ENCODE data around the gene CTNNA2.
"Not testable (repeated sequence)": the region's sequence is repeated elsewhere in the genome, so short reads cannot be mapped to it uniquely, and the experiment has no call there.

CTNNA2 gene

DNA sequence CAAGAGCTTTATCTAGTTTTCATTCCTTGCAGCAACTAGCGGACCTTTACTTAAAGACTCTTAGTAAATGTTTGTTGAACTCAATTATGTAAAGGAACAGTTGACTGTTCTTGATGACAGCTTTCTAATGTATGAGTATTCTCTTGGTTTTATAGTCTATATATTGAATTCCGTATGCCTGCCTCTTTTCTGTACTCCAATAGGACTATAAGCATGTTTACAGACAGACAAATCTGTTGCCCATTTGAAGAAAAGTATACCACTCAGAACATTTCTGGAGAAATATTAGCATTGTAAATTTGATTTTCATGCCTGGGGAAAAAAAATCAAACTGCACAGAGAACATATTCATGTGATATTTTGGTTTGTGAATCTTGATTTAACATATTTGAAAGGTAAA is 682.2 kb downstream of the CTNNA2 start:
- no peak for DNase-seq (ENCODE audit: low read depth, low spot score)

DNA sequence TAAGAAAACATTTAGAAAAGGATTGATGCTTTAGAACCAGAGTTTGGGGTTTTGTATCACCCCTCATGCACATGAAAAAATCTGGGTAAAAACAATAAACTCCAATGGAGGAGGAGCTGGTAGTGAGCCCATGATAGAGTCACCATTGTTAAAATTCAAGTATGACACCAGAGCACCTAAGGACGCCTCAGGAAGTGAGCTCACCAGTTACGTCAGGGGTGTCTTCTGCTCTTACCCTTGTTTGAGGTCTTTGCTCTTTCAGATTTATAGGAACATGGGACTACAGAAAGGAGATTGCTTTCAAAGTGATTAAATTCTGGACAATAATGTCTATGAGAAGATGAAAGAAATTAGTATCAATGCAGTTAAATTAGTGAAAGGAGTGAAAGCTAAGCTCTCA is 685.2 kb downstream of the CTNNA2 start:
- no peak for DNase-seq (ENCODE audit: low read depth, low spot score)

DNA sequence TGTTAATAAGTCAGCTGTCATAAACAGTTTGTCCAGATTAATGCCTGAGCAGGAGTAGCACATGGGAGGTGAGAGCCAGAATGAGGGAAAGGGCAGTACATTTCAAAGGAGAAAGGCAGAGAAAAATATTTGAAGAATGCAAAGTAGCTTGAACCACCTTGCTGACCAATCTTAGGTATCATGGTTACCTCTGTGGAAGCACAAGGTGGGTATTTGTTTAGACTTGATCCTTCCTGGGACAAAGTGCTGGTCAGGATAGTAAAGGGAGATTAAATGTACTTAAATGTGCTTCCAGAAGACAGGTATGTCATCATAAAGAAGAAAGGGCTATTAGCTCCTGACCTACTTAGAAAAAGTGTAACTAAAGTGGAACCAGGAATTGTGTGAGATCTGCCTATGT is 686.7 kb downstream of the CTNNA2 start:
- DNase-seq (ENCODE audit: low read depth, low spot score), result no peak

DNA sequence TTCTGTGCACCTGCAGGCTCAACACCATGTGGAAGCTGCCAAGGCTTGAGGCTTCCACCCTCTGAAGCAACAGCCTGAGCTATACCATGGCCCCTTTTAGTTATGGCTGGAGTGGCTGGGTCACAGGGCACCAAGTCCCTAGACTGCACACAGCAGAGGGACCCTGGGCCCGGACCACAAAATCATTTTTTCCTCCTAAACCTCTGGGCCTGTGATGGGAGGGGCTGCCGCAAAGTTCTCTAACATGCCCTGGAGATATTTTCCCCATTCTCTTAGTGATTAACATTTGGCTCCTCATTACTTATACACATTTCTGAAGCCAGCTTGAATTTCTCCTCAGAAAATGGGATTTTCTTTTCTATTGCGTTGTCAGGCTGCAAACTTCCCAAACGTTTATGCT is 691.1 kb downstream of the CTNNA2 start:
- DNase-seq (ENCODE audit: low read depth, low spot score), result not testable (repeated sequence)

DNA sequence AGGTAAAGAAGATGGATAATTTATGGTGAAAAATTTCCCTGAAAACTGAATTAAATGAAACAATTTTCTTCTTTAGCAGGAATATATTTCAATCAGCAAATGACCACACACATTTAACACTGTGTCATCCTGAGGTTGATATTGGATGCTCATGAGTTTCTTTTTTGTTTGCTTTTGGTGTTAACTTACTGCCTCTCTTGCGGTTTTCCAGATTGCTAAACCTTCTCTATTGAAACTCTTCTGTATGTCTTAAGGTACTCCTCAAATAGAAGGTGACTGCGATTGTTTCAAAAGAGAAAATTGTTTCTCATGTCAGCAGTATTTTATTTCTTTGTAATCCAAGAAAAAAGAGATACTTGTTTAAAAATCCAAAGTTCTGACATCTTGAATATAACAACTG is 692.6 kb downstream of the CTNNA2 start:
- DNase-seq (ENCODE audit: low read depth, low spot score), result no peak

DNA sequence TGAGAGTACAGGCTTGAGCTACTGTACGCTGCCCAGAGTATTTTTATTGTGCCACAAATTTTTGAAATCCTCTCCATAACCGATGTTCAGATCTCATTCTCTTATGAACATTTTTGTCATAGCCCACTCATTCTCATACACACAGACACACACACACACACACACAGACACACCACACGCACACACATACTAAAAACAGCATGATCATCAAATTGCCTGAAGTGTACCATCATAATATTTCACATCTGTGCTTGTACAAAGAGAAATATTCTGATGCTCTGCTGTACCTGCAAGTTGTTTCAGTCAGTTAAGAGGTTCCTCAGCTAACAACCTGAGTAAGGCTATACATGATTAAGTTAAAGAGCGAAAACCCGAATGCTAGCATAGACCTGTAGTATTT is 696.6 kb downstream of the CTNNA2 start:
- no peak for DNase-seq (ENCODE audit: low read depth, low spot score)

DNA sequence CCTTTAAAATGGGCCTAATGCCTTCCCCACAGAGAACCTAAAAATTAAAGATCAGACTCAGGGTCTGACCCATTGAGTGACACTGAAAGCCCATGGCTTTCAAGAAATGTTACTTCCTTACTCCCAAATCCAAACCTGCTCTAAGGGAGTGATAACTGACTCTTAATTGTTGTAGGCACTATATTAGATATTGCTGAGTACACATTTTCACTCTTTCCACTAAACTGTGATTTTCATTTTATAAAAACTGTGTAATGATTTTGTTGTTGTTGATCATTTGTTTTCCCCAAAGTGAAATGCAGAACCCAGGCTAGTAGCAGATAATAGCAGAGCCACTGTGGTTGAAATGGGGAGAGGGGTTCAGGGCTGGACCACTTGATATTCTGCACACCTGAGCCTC is 704.6 kb downstream of the CTNNA2 start:
- DNase-seq (ENCODE audit: low read depth, low spot score), result no peak

DNA sequence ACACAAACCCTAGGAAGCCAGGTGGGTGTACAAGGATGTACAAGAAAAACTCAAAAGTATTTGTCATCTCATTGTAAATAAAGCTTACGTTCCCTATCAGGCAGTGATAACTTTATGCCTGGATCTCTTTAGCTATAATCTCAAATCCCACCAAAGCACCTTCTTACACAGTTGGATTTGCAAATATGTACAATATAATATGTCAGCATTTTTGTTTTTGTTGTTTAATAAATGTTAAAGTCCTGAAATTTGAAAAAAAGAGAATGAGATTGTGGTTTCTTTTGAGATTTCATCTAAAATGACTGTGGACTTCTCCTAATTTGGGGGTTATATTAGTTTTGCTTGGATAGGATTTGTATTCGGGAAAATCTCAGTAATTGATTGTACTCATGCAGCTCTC is 709.8 kb downstream of the CTNNA2 start:
- no peak for DNase-seq (ENCODE audit: low read depth, low spot score)

DNA sequence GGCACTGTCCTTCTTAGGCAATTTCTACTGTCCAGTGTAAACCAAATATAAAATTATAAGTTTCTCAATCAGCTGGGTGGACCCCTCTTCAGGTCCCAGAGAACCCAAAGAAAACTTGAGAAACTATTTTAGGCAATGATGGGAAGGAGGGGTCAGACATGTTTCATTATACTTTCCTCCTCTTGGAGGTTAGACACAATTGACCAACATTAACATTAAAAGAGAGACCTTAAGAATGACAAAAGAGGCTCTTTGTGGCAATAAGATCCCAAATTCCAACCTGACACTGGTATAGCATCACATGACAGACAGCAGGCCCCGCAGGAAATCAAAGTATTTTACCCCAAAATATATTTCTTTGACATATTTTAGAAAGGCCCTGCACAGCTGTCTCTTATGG is 718.6 kb downstream of the CTNNA2 start:
- DNase-seq (ENCODE audit: low read depth, low spot score), result no peak

DNA sequence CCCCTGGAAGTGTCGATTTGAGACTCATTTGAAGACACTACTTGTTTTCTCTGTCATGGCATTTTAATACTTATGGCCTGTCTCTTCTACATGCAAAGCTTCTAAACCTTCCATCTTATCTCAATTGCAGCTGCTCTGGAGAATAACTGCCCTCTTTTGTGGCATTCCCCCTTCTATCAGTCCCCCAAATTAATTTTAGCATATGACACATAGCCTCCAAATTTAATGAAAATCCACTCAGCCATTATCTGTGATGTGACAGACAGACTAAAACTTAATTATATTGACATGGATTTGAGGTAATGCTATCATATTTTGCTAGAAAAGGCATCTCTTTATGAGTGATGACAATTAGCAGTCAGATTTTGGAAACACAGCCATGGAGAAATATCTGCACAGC is 720.5 kb downstream of the CTNNA2 start:
- no peak for DNase-seq (ENCODE audit: low read depth, low spot score)

DNA sequence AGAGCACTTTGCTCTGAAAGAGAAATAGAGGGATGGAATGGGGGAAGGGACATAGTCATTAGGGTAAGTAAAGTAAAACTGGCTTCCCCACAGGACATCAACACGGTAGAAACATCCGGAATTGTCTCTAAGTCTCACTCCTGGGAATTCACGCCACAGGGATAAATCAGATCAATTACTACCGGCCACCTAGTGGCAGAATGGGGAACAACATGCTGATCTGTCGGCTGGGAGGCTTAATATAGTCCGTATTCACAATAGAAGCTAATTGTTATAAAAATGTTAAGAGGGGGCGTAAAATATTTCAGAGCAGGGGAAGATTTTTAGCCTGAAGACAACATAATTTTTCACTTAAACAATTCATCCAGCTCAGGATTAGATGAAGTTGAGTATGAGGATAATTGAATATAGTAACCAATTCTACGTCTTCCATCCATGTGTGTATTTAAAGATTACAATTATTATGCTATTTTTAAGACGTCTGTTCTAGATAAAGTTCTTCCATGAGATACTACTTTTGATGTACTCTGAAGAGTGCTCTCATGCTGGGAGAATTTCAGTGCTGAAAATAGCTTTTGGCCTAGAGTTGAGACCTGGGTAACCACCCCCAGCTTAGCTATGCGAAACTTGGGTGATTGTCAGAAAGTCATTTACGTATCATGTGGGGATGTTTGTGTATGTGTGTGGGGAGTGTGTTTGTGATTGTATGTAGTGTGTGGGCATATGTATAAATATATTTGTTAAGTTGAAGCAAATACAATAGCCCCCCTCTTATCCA is 726.0 kb downstream of the CTNNA2 start:
- DNase-seq (ENCODE audit: low read depth, low spot score), result no peak

DNA sequence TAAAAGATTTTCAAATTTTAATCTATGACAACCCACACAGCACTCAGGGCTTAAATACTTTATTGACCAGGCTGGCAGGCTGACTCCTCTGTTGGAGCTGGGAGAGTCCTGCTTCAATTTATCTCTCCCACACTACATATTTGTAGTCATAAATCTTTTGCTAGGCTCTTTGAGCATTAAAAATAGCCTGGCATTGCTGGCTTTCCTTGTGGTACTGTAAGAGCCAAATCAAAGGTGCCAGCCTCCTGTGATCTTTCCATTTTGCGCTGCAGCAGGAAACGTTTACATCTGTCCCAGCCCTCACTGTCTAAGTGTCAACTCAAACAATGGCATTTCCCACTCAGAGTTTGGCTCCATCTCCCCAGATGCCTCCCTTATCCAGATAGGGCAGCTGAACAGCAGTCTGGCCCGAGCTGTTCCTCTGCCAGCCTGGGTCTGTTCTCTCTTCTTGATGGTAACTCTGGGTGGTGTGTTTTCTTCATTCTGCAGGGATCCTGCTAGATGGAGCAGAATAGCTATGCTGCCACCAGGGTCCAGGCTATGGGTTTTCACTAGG is 729.6 kb downstream of the CTNNA2 start:
- no peak for DNase-seq (ENCODE audit: low read depth, low spot score)

DNA sequence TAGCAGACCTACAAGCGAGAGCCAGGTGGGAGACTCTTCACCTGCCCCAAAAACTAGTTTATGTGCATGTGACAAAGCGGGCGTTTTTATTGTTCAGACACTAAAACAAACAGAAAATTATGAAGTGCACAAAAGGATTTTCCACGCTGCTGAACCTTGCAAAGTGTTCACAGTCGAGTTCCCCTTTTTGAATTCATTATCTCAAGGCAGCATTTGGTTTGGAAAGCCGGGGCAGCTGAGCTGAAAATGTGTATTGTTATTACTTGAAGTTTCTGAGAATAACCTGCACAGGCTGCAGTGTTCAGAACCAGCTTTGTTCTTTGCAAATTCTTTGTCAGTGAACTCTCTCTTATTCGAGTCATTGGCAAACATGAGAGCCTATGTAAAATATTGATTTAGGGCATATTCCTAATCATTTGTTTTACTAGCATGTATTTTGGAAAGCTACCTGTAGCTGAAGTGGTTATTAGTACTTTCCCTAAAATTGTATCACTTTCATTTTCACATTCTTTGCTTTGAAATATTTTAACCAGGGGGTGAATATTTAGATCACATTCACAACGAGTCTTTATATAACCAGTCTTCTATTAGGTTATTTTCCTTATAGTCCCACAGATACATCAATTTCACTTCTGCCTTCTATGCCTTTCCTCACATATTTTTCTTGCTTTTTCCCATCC is 732.2 kb downstream of the CTNNA2 start:
- no peak for DNase-seq (ENCODE audit: low read depth, low spot score)

DNA sequence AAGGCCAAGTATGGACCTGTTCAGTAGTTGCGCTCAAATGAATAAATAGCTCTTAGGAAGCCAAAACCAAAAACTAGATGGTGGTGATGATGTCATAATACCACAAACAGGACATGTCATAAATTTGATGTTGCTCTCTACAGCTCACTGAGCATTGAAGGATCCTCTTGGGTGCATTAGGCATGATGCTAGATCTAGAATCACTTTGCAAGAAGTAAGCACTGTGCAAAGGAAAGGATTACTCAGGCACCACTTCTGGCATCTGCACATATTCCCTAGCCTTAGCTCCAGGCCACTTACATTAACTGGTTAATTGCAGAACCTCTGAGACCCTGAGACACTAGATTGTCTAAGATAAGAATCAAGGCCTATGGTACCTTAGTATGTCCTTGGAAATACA is 733.7 kb downstream of the CTNNA2 start:
- no peak for DNase-seq (ENCODE audit: low read depth, low spot score)

DNA sequence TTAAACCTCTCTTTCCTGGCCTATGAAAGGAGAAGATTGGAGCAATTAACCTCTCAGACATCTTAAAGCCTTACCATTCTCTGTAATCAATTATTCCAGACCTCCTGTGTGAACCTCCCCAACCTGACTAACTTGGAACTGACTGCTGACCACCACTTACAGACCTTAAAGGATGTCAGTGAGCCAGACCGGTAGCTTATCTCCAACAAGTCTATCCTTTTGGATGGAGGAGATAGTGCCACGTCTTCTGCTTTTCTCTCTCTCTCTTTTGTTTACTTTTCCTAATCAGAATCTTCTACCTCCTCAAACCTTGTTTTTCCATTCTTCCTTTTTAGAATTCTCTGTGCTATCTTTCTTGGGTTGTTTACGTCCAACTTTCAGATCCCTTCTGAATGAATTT is 734.5 kb downstream of the CTNNA2 start:
- DNase-seq (ENCODE audit: low read depth, low spot score), result no peak

DNA sequence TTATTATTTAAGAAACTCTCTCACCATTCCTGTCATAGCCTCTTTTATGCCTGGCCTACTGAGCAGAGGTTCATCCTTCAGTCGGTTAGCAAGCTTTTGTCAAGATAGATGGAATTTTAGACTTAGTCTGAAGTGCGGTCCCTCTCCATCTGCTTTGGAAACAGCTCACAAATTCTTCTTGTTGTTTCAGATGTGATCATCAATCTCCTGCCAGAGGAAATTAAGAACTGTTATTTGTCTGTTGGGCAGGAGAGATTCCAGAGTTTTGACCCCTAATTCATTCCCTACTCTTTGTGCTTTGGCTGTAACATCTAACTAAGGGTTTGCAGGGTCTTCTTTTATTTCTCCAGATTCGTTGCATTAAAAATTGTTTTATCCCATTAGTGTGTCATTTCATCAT is 735.3 kb downstream of the CTNNA2 start:
- DNase-seq (ENCODE audit: low read depth, low spot score), result no peak

DNA sequence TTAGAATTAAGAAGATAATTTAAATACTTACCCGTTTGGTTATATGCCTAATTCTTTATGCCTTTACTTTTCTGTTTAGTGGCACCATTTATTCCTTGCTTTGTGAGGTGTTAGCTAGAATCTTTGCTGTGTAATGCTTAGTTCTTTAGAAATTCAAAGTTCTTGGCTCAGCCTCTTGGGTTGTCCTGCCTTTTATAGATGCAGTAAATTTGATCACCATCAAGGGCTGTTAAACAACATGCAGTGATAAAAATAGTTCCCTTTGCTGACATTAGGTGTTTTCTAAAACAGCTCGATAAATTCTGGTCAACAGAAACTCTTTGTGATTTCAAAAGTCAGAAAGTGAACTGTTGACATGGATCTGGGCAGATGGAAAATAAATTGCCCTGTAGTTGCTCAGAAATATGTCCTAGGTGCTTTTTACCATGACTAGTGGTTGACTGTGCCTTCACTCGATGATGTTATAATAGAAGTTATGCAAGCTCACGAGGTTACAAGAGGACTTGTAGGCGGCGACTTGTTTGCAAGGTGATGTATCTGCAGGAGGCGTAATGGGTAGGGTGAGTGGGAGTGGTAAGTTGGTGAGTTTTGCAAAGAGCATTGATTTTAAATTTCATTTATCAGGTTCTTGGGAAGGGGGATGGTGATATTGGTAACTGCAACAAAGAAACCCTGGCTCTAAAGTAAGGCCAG is 739.6 kb downstream of the CTNNA2 start:
- DNase-seq (ENCODE audit: low read depth, low spot score), result no peak

DNA sequence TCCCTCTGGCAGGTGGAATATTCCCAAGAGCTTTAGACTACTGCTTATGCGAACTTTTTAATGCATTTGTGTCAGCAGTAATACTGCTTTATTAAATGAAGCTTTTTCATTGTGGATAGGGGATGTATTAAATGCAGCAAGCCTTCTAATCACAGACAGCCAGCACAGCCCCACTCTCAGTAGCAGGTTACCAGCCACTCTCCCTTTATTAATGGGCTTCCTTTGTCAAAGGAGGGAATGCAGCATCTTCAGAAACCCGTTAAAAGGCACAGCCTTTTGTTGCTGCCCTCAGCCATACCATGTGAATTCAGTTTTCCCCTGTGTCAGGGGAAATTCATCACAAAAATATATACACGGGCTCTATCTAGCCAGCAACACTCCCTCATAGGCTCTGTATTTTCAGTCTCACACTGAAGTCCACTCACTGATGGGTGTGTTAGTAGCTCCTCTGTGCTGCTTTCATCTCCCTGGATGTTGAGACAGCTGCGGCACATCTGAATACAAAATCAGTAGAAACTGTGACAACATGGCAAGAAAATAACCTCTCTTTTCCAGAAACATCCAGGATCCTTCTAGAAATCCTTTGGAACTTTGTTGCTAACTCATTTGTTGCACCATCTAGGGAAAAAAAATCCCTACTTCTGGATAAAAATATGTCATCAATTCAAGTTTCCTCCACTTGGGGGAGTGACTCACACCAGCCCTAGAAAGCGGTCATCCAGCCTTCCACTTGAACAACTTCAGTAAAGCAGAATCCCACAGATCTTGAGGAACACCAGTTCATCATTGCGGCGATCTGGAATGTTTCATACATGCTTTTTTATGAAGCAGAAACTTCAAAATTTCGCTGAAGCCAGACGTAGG is 743.3 kb downstream of the CTNNA2 start:
- DNase-seq (ENCODE audit: low read depth, low spot score), result no peak

DNA sequence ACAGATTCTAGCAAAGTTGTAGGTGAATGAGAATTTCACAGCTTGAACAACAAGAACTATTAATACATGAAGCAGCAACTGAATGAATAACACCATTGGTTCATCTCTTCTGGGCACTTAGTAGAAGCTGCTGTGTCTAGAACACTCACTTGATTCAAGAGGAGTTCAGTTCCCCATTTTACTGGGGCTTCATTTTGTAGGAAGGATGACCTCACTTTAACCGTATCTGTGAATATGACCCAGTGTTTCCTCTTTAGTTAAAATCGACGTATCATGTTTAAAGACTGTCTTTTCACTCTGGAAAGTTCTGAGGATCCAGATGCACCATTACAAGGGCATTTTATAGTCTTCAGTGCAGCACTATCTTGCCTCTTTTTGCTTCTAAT is 743.9 kb downstream of the CTNNA2 start:
- DNase-seq (ENCODE audit: low read depth, low spot score), result no peak

DNA sequence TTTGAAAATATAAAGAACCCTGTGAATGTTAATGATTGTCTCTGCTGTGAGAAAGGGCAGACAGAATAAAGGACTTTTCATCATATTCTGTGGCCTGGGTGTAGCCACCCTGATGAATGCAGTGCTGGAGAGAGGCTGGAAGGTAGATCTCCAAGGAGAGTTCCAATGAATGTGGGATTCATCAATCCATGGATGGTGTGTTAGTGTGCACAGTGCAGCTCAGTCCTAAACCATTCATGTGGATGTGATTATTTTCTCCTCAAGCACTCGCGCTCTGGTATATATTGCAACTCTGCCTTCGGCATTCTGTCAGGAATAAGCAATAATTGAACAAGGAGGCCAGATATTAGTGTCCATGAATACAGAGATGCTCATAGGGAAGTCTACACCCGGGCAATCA is 744.6 kb downstream of the CTNNA2 start:
- no peak for DNase-seq (ENCODE audit: low read depth, low spot score)

DNA sequence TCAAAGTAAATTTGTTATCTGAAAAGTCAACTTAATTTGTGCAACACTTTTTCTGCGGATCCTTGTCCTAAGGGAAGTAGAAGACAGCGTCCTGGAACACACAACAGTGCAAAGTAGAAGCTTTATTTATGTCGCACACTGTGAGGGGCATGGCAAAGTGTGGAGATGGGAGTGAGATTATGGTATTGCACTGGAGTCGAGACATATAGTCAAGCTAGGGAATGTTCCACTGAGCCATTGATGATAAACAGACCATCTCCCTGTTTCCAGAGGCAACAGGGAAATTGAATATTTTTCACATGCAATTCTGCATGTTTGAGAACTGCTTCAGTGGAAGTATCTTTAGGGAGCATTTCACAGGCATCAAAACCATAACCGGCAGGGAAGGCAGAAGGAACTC is 745.5 kb downstream of the CTNNA2 start:
- no peak for DNase-seq (ENCODE audit: low read depth, low spot score)

DNA sequence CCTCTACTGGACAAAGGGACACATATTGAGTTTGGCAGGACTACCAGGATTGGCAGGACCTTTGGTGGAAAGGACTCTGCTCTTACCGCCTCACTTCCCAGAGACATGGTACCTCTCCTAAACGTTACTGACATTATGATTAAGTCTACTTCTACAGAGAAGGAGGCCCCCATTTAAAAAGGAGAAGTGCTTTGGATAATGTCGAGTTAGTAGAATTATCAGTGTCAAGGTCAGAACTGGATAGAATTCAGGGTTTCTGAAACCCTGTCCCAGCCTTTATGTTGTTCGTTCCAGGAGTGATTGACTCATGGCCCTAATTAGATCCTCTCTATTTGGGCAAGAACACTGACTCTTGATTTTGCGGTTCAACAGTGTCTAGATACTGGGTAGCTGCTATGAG is 745.9 kb downstream of the CTNNA2 start:
- DNase-seq (ENCODE audit: low read depth, low spot score), result no peak

All from activated naive CD8-positive, alpha-beta T cell treated with anti-CD3 and anti-CD28 coated beads, Interleukin-2, amount 50 U/mL, for 16 hours (primary cell).